Astrocyte (in vitro differentiated cells and primary cell): Measurements from ENCODE around the gene CTLA4.

ENCODE experiments used
- EZH2 ChIP-seq: IDR thresholded peaks from 2 replicates; pipeline ENCODE4 v1.6.1; 2012; ENCODE audit warnings: mild to moderate bottlenecking, low read length, inconsistent platforms; ENCODE audit not compliant: insufficient read depth
- TF ChIP-seq, protein P1 (sequence below): IDR thresholded peaks from 2 replicates; pipeline ENCODE4 v1.5.1; 2011; ENCODE audit warnings: low read depth, mild to moderate bottlenecking, inconsistent platforms, low read length, moderate library complexity; ENCODE audit not compliant: insufficient read depth

DNA sequence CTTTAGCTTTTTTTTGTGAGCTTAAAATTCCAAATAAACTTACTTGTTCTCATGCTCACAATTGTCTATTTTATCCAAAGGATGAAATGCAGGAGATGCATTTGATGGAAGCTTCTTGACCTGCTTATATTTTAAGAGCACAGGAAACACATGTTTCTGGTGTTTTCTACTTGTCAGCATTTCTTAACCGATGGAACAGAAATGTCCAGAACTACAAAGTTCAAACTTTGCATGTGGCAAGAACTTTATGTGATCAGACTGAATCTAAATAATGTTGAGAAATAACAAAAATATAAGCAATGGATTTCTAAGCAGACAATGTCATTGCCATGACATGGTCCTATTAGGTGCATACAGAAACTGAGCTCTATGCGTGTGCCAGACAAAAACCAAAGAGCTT, 9.9 kb upstream of the CTLA4 start:
- TF ChIP-seq, protein P1, sequence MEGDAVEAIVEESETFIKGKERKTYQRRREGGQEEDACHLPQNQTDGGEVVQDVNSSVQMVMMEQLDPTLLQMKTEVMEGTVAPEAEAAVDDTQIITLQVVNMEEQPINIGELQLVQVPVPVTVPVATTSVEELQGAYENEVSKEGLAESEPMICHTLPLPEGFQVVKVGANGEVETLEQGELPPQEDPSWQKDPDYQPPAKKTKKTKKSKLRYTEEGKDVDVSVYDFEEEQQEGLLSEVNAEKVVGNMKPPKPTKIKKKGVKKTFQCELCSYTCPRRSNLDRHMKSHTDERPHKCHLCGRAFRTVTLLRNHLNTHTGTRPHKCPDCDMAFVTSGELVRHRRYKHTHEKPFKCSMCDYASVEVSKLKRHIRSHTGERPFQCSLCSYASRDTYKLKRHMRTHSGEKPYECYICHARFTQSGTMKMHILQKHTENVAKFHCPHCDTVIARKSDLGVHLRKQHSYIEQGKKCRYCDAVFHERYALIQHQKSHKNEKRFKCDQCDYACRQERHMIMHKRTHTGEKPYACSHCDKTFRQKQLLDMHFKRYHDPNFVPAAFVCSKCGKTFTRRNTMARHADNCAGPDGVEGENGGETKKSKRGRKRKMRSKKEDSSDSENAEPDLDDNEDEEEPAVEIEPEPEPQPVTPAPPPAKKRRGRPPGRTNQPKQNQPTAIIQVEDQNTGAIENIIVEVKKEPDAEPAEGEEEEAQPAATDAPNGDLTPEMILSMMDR, result no peak
- no peak for TF ChIP-seq EZH2
